CD1c-positive myeloid dendritic cell (primary cell): ENCODE data around the gene ASAH2B.
"Not testable (repeated sequence)": the region's sequence is repeated elsewhere in the genome, so short reads cannot be mapped to it uniquely, and the experiment has no call there.

ENCODE experiments used
- DNase-seq: peaks from one replicate; pipeline ENCODE4 v3.0.0-alpha.2; 2016; ENCODE audit errors: extremely low spot score

Gene ASAH2B

GRCh38 chr10:50739618-50740292, at the start of gene ASAH2B:
TSS of gene ASAH2B (plus strand) at chr10:50739936. CDS start at chr10:50745131, 5,195 bp downstream.
- peak; percentile 35 for DNase-seq

GRCh38 chr10:50697819-50698218, 41.9 kb upstream of the ASAH2B start:
- not testable (repeated sequence) for DNase-seq

- DNase-seq = not testable (repeated sequence)
Observed at GRCh38 chr10:50701947-50702346, 37.8 kb upstream of the ASAH2B start.

- not testable (repeated sequence) for DNase-seq
Observed at GRCh38 chr10:50702997-50703396, 36.7 kb upstream of the ASAH2B start.

GRCh38 chr10:50704436-50705079, 35.2 kb upstream of the ASAH2B start:
- not testable (repeated sequence) for DNase-seq

DNA sequence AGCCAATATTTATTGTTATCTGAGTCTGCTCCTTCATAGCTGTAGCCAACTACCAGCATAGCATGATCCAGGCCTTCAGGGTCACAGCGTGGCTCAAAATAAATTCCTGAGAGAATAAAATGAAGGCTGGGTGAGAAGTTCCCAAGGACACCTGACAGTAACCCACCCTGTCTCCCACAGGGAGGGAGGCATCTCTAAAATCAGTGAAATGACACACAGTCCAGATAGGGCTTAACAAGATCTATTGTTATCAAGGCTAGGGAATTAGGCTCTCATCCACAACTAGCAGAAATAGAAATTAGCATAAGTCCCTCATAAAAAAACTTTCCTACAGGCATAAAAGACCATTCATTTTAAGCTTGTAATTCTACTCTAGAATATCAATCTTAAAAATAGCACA, 33.7 kb upstream of the ASAH2B start:
- DNase-seq = not testable (repeated sequence)

DNA sequence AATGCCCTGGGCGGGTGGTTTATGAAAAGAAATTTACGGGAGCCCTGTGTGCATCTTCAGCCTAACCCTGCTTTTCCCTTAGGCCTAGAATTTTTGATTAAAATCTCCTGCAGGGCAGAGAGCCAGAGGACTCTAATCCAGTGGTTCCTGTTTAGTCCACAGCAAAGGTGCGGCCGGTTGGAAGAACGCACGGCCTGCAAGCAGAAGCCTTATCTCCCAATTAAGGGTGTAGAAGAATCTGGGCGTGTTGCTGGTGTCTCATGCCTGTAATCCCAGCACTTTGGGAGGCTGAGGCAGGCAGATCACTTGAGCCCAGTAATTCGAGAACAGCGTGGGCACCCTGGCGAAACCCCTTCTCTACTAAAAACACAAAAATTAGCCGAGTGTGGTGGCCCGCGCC, 29.5 kb upstream of the ASAH2B start:
- not testable (repeated sequence) for DNase-seq

DNA sequence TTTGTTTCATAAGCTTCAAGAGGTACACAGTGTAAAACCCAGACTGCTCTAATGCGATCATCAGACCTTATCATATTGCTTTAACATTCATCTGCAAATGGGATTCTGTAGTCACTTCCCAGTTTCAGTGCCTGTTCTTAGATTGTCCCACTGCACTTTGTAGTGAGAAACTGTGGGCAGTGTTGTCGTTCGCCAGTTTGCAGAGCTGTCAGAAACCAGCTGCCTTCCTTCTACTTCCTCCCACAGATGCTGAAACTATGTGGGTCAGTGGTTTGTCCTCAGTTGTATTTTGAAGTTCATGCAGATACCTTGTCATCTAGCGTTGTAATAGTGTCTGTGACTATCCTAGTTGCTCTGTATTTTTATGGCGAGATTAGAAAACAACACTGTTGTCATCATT, 15.9 kb upstream of the ASAH2B start:
- peak; percentile 43 for DNase-seq

DNA sequence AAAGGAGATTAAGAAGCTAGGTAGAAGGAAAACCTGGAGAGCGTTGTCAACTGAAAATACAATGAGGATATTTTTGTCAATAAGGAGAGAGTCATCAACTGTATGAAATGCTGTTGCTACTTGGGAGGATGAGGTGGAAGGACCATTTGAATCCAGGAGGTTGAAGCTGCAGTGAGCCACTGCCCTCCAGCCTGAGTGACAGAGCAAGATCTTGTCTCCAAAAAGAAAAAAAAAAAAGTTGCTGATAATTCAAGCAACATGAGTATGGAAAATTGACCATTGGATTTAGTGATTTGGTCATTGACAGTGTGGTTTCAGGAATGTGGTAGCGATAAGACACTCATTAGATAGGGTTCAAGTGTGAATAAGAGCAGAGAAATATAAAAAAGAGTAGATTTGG, 11.6 kb upstream of the ASAH2B start:
- not testable (repeated sequence) for DNase-seq

DNA sequence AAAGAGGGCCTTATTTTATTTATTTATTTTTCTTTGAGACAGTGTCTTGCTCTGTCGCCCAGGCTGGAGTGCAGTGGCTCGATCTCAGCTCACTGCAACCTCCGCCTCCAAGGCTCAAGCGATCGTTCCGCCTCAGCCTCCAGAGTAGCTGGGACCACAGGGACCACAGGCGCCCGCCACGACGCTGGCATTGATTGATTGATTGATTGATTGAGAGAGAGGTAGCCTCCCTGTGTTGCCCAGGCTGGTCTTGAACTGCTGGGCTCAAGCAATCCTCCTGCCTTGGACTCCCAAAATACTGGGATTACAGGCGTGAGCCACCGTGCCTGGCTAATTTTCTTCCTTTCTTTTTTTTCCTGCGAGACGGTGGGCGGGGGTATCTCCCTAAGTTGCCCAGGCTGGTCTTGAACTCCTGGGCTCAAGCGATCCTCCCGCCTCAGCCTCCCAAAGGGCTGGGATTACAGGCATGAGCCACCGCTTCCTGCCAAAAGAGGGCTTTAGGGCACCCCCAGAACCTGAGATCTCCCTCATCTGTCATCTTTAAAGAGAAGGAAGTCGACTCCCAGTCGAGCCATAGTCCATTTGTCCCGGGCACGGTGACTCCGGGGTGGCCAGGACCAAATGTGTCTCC, 634 bp upstream of the ASAH2B start:
- not testable (repeated sequence) for DNase-seq

- peak; percentile 17 for DNase-seq
Observed at GRCh38 chr10:50740293-50740648, 535 bp downstream of the ASAH2B start.

- DNase-seq = not testable (repeated sequence)
Observed at GRCh38 chr10:50742820-50743219, 3.1 kb downstream of the ASAH2B start.

GRCh38 chr10:50766774-50767513, 27.2 kb downstream of the ASAH2B start:
- DNase-seq = not testable (repeated sequence)

- not testable (repeated sequence) for DNase-seq
Observed at GRCh38 chr10:50772042-50772441, 32.3 kb downstream of the ASAH2B start.

DNA sequence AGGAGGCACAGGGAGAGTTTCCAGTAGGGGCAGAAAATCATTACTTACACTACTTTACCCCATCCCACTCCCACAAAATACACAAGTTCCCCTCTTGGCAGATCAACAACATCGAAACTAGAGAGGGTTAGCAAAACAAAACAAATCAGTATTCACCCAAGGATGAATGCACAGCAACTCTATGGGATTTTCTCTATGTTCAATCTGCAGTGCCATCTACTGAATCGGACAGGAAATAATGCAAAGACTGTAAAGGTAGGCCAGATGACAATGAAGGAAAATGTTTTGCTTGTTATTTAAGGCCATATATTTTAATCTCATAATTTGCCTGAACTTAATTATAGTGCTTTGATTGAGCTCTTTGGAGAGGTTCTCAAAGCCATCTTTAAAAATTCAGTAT, 35.1 kb downstream of the ASAH2B start:
- not testable (repeated sequence) for DNase-seq

- DNase-seq = not testable (repeated sequence)
Observed at GRCh38 chr10:50780036-50780435, 40.3 kb downstream of the ASAH2B start.

- DNase-seq = not testable (repeated sequence)
Observed at GRCh38 chr10:50782017-50782416, 42.3 kb downstream of the ASAH2B start.

DNA sequence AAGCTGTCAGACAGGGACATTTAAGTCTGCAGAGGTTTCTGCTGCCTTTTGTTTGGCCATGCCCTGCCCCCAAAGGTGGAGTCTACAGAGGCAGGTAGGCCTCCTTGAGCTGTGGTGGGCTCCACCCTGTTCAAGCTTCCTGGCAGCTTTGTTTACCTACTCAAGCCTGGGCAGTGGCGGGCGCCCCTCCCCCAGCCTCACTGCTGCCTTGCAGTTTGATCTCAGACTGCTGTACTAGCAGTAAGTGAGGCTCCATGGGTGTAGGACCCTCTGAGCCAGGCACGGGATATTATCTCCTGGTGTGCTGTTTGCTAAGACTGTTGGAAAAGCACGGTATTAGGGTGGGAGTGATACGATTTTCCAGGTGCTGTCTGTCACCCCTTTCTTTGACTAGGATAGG, 48.2 kb downstream of the ASAH2B start:
- DNase-seq = not testable (repeated sequence)

DNA sequence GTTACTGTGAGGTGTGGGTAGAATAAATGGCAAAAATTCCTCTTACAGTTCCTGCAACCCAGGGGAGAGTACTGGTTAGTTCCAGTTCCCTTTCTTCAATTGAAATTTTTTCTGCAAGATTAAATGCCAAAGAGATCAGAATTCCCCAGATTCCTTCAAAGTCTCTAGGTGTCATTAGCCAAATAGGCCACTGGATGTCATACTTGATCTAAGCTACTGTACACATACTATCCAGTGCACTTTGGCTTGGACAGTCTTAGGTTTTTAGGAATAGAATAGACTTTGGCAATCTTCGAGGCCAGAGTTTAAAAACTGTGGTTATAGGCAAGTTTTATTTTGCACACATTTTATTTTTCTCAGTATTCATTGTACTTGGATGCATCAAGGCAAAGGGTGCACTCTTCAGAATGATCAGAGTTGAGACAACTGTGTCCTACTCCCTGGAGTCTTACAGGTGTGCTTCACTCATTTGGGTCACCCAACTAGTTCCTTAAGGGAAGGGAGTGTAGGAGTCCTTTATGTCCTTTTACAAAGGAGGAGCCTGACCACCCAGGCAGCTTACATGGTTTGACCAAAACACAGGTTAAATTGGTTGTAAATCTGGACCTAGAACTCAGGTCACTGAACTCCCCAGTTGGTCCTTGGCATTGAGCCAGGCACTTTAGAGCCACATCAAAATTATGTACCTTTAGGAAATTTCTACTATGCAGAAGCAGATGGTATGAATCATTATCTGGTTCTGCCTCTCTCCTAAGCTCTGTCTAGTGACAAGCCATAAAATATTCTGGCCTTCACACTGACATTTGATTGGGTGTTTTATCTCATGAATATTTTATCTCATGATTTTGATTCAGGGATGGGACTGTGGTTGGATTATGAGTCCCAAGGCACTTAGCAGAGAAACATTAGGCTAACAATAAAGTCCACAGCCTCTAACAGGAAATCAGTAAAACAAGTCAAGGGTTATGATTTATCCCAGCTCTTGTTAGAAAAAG, 49.5 kb downstream of the ASAH2B start:
- DNase-seq = no peak

DNA sequence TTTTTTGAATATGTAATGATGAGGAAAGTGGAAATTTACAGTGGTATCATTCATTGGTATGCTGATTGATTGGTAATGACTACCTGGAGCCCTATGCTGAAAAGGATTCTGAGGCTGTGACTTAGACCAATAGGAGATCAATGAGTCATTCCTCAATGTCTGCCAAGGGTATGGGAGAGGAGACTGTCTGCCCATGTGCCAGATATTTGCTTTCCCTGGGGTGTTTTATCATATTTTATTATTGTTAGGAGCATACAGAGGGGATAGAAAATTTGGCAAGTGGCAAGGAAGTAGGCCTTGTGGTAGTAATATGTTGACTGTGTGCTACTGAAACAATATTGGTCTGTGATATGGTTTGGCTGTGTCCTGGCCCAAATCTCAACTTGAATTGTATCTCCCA, 54.8 kb downstream of the ASAH2B start:
- DNase-seq = no peak

DNA sequence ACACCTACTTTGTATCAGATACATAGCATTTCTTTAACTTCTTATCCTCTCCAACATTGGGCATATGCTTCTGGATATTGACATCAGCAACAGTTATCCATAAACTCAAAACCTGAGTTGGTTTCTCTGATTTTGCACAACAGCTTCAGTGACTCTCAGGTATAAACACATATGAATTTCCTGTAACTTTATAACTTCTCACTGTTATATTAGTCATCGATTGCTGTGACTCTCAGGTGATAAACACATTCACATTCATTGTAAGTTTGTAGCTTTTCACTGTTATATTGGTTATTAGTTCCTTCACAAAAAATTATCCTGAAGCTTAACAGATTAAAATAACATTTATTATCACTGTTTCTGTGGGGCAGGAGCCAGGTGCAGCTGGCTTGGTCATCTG, 57.0 kb downstream of the ASAH2B start:
- no peak for DNase-seq
